ENCODE data around the gene CLCNKA. TPM values are rescaled to one million over a fixed set of nuclear protein-coding genes. Genes with fewer than 3 reads are reported as not detected.
"Not testable (repeated sequence)": the region's sequence is repeated elsewhere in the genome, so short reads cannot be mapped to it uniquely, and the experiment has no call there.

CLCNKA gene
- total RNA-seq, 1 donor from 2014 or later = 0.19 TPM

DNA sequence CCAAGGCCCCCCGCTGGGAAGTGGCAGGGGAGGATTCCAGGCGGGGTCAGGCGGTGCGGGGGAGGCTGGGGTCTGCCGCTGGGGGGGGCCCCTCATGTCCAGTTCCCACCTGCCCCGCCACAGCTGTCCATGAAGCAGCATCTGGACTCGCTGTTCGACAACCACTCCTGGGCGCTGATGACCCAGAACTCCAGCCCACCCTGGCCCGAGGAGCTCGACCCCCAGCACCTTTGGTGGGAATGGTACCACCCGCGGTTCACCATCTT lies 7.1 kb downstream of the CLCNKA start:
- intact Hi-C loops (cut with DNase I); ATAC-seq: not testable (repeated sequence)
- DNase-seq (ENCODE audit: missing footprints) = peak; percentile 11

GRCh38 chr1:16029288-16029687 lies 7.5 kb downstream of the CLCNKA start:
- ATAC-seq (no peak), DNase-seq (ENCODE audit: missing footprints) (peak; percentile 30)
- intact Hi-C loops (cut with DNase I) = no loop called here

- intact Hi-C loops (cut with DNase I) = no loop called here
Measured at GRCh38 chr1:16031551-16031950, 9.7 kb downstream of the CLCNKA start.

GRCh38 chr1:16032388-16033102 lies 10.7 kb downstream of the CLCNKA start:
- peak; percentile 95 for ATAC-seq
- intact Hi-C loops (cut with DNase I) = loop anchor here (2.0 kb wide), 1 partner anchor 24 kb away; no protein-coding TSS in a partner anchor
- DNase-seq (ENCODE audit: missing footprints) = peak; percentile 92

More at GRCh38 chr1:16031551-16031950, 9.7 kb downstream of the CLCNKA start:
- ATAC-seq = no peak
- peak; percentile 54 for DNase-seq (ENCODE audit: missing footprints)

DNA sequence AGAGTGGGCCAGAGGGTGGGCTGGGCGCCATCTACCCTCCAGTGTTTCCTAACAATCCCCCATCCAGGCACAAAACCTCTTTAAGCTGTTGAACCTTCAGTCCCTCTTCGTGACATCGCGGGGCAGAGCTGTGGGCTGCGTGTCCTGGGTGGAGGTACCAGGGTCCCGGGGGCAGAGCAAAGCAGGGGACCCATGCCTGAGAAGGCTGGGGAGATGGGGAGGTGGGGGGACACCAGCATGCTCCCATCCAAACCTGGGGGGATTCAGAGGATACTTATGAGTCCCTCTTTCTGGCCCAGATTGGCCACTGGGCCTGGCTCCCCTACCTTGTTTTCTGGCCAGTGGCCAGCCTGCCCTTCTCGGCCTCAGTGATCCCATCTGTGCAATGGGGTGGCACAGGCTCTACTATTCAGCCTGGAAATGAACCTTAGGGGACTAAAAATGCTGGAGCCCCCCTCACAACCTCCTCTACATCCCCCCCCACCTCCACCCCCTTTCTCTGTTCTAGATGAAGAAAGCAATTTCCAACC lies 11.3 kb downstream of the CLCNKA start:
- ATAC-seq; DNase-seq (ENCODE audit: missing footprints): not testable (repeated sequence)
- intact Hi-C loops (cut with DNase I) = loop anchor here (2.0 kb wide), 1 partner anchor 24 kb away; no protein-coding TSS in a partner anchor

- DNase-seq (ENCODE audit: missing footprints); intact Hi-C loops (cut with DNase I): not testable (repeated sequence)
Measured at GRCh38 chr1:16036461-16036860, 14.6 kb downstream of the CLCNKA start.

GRCh38 chr1:16038620-16038912 lies 16.7 kb downstream of the CLCNKA start:
- ATAC-seq (no peak), DNase-seq (ENCODE audit: missing footprints) (no peak)
- intact Hi-C loops (cut with DNase I) = no loop called here

More at GRCh38 chr1:16036461-16036860, 14.6 kb downstream of the CLCNKA start:
- ATAC-seq = not testable (repeated sequence)

- DNase-seq (ENCODE audit: missing footprints); ATAC-seq: not testable (repeated sequence)
- intact Hi-C loops (cut with DNase I) = loop anchor here (2.0 kb wide), 1 partner anchor 23 kb away; no protein-coding TSS in a partner anchor
Measured at GRCh38 chr1:16039871-16040270, 18.0 kb downstream of the CLCNKA start.

DNA sequence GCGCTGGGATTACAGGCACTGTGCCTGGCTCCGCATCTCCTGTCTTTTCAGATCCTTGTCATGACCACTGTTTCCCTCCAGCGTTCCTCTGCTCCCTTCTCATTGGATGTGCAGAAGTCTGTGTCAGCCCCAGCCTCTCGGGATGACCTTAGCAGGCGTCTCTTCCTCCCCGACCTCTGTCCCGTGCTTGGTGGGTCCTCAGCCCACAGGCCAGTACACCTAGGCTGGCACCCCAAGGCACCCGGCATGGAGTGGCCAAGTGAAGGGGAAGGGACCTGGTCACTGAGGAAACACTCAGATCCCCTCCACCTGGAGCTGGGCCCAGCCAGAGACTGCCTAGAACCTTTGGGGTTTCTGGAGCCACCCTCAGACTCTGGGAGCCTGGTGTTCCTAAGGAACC lies 19.4 kb downstream of the CLCNKA start:
- intact Hi-C loops (cut with DNase I) = loop anchor here (2.0 kb wide), 1 partner anchor 22 kb away; no protein-coding TSS in a partner anchor
- ATAC-seq (no peak), DNase-seq (ENCODE audit: missing footprints) (no peak)

DNA sequence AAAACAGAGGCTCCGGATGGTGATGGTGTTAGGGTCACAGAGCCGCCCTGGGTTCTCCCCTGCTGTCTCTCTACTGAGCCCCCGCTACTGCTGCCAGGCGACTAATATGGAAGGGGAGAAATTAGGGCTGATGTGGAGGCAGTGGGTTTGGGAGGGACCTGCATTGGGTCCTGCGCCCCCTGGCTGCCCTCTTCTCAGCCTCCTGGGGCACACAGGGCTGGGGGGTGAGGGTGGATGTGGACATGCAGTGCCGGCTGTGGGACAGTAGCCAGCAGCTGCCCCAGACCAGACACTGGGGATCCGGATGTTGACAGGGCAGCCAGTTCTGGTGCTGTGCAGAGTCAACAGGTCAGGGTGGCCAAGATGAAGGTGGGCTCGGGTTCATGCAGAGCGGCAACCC lies 20.3 kb downstream of the CLCNKA start:
- DNase-seq (ENCODE audit: missing footprints) (no peak), ATAC-seq (no peak)
- intact Hi-C loops (cut with DNase I) = no loop called here

- DNase-seq (ENCODE audit: missing footprints); intact Hi-C loops (cut with DNase I); ATAC-seq: not testable (repeated sequence)
Measured at GRCh38 chr1:16042654-16043053, 20.8 kb downstream of the CLCNKA start.

DNA sequence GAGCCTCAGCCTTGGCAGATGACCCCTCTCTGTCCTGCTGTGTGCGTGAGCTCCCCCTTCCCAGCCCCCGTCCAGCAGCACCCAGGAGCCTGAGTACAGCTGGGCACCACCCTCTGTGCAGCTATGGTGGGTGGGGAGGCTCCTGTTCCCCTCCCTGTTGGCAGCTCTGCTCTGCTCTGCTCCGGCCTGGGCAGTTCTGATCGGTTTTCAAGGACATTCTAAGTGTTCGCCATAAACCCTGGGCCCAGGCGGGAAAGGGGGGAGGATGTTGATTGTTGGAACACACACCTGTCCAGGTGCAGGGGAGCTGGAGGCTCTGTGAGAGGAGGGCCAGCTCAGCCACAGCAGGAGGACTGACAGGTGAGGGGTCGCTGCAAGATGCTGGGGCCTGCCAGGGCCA lies 21.7 kb downstream of the CLCNKA start, which contains the start of gene CLCNKB:
Gene CLCNKB (plus strand): TSS at position 262 of the 400 bp plus-strand sequence. CDS start 711 bp downstream, outside the sequence.
- ATAC-seq = no peak
- DNase-seq (ENCODE audit: missing footprints) = no peak
- intact Hi-C loops (cut with DNase I) = no loop called here

DNA sequence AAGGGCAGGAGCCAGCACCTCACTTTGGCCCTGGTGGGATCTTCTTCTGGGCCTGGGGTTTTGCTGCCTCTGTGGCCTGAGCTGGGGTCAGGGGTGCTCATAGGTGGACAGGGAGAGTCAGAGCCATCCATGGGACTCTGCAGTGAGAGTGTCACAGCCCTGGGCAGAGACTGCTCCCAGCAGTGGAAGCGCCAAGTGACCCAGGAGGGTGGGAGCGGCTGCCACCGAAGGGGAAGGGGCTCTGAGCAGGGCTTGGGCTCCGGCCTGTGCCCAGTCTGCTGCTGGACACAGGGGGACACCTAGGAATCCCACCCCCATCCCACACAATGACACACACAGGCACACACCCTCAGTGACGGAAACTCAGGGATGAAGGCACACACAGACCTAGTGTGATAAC lies 22.1 kb downstream of the CLCNKA start:
- intact Hi-C loops (cut with DNase I) = no loop called here
- ATAC-seq = no peak
- no peak for DNase-seq (ENCODE audit: missing footprints)

DNA sequence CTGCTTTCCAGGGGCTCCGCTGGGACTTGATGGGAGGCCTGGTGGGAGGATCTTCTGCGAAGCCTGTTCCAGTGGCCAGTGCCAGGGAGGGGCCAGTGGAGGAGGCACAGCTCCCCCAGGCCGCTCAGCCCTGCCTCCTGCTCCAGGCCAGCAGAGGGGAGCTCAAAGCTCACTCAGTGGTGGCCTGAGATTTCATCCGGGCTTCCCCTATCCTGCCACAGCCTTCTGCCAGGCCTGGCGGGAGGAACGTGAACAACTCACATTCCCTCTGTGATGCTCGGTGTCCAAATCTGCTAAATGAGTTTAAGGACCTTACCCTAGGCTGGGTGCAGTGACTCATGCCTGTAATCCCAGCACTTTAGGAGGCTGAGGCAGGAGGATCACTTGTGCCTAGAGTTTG lies 25.0 kb downstream of the CLCNKA start:
- ATAC-seq = no peak
- no peak for DNase-seq (ENCODE audit: missing footprints)
- intact Hi-C loops (cut with DNase I) = no loop called here

DNA sequence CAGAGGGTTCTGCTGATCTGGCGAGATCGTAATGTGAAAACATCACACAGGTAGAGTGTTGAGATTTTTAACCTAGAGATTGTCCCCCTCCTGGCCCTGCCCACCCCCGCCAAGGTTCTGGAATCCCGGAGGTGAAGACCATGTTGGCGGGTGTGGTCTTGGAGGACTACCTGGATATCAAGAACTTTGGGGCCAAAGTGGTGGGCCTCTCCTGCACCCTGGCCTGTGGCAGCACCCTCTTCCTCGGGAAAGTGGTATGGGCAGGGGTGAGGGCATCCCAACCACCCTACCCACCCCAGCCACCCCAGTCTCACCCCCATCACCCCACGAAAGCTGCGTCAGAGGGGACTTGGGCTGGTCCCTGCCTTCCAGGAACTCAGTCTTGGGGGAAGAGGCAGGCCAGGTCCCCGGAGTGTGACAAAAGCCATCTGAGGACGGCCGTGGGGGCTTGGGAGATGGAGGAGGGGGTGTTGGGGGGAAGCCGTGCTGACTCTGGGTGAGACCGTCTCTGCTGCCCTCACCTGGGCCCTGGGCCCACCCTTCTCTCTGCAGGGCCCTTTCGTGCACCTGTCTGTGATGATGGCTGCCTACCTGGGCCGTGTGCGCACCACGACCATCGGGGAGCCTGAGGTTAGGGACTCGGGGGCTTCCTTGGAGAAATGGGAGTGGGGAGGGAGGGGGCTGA lies 26.1 kb downstream of the CLCNKA start:
- ATAC-seq (no peak), DNase-seq (ENCODE audit: missing footprints) (no peak)
- intact Hi-C loops (cut with DNase I) = no loop called here

- peak; percentile 61 for ATAC-seq
- intact Hi-C loops (cut with DNase I) = no loop called here
- peak; percentile 78 for DNase-seq (ENCODE audit: missing footprints)
Measured at GRCh38 chr1:16048573-16049189, 26.8 kb downstream of the CLCNKA start.

- intact Hi-C loops (cut with DNase I) = no loop called here
- ATAC-seq (no peak), DNase-seq (ENCODE audit: missing footprints) (no peak)
Measured at GRCh38 chr1:16050328-16050727, 28.5 kb downstream of the CLCNKA start.

- intact Hi-C loops (cut with DNase I) = no loop called here
- no peak for ATAC-seq
- DNase-seq (ENCODE audit: missing footprints) = no peak
Measured at GRCh38 chr1:16051039-16051438, 29.2 kb downstream of the CLCNKA start.

DNA sequence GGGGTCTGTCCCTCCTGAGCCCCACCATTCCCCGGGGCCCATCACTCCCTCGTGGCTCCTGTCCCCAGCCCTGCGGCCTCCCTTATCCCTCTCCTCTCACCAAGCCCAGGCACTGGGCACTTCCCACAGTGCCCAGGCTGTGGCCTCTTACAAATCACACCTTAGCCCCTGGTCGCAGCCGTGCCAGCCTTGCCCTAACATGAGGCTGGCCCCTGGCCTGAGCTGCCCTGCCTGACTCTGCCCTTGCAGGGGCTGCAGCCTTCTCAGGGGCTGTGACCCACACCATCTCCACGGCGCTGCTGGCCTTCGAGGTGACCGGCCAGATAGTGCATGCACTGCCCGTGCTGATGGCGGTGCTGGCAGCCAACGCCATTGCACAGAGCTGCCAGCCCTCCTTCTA lies 30.1 kb downstream of the CLCNKA start:
- intact Hi-C loops (cut with DNase I); ATAC-seq; DNase-seq (ENCODE audit: missing footprints): not testable (repeated sequence)
